HG03432 (cell line): Measurements from ENCODE around the gene ARRDC2.
A peak's percentile ranks its signal among the peaks of the same experiment; 100 is the strongest.
"Not testable (repeated sequence)": the region's sequence is repeated elsewhere in the genome, so short reads cannot be mapped to it uniquely, and the experiment has no call there.

Experiments used
- ATAC-seq: cut with Tn5 transposase; IDR thresholded peaks from one replicate; pipeline ENCODE4 v1.9.1; 2021; ENCODE audit warnings: mild to moderate bottlenecking, moderate library complexity; ENCODE audit not compliant: unreplicated experiment

ARRDC2 gene

GRCh38 chr19:18016209-18016910 lies 8.4 kb downstream of the ARRDC2 start:
- no peak for ATAC-seq

- no peak for ATAC-seq
These were observed 9.5 kb downstream of the ARRDC2 start for GRCh38 chr19:18017275-18018083.

GRCh38 chr19:18020212-18021085 lies 12.5 kb downstream of the ARRDC2 start:
- no peak for ATAC-seq

GRCh38 chr19:18021121-18021755 lies 13.3 kb downstream of the ARRDC2 start:
- ATAC-seq = no peak

GRCh38 chr19:18023622-18024251 lies 15.8 kb downstream of the ARRDC2 start:
- no peak for ATAC-seq

- no peak for ATAC-seq
These were observed 19.2 kb downstream of the ARRDC2 start for GRCh38 chr19:18027151-18027550.

- ATAC-seq = no peak
These were observed 21.8 kb downstream of the ARRDC2 start for GRCh38 chr19:18029617-18030338.

- not testable (repeated sequence) for ATAC-seq
These were observed 23.4 kb downstream of the ARRDC2 start for GRCh38 chr19:18031401-18031800.

- not testable (repeated sequence) for ATAC-seq
These were observed 24.1 kb downstream of the ARRDC2 start for GRCh38 chr19:18032102-18032501.

- no peak for ATAC-seq
These were observed 33.1 kb downstream of the ARRDC2 start for GRCh38 chr19:18041054-18041453.

GRCh38 chr19:18043676-18044075 lies 35.7 kb downstream of the ARRDC2 start:
- no peak for ATAC-seq

GRCh38 chr19:18044825-18045304 lies 36.9 kb downstream of the ARRDC2 start:
- peak; percentile 91 for ATAC-seq

GRCh38 chr19:18045307-18046050 lies 37.5 kb downstream of the ARRDC2 start:
- ATAC-seq = peak; percentile 17

GRCh38 chr19:18046059-18046718 lies 38.2 kb downstream of the ARRDC2 start:
- ATAC-seq = no peak

GRCh38 chr19:18049385-18049784 lies 41.4 kb downstream of the ARRDC2 start:
- no peak for ATAC-seq

- no peak for ATAC-seq
These were observed 43.9 kb downstream of the ARRDC2 start for GRCh38 chr19:18051887-18052286.

- no peak for ATAC-seq
These were observed 45.7 kb downstream of the ARRDC2 start for GRCh38 chr19:18053576-18054219.

- no peak for ATAC-seq
These were observed 48.0 kb downstream of the ARRDC2 start for GRCh38 chr19:18055967-18056366.
